Activated naive CD4-positive, alpha-beta T cell treated with anti-CD3 and anti-CD28 coated beads, Interleukin-2, amount 50 U/mL, for 16 hours (primary cell): ENCODE measurements around the gene DPP6.
"Not testable (repeated sequence)": the region's sequence is repeated elsewhere in the genome, so short reads cannot be mapped to it uniquely, and the experiment has no call there.

Experiments
- DNase-seq: peaks from one replicate; pipeline ENCODE4 v3.0.0-alpha.2; 2020

DPP6 gene

GRCh38 chr7:154678001-154678550, 625.9 kb downstream of the DPP6 start:
- not testable (repeated sequence) for DNase-seq

- DNase-seq, result no peak
Observed at GRCh38 chr7:154679379-154680053, 627.3 kb downstream of the DPP6 start.

- no peak for DNase-seq
Observed at GRCh38 chr7:154680894-154681659, 628.9 kb downstream of the DPP6 start.

- no peak for DNase-seq
Observed at GRCh38 chr7:154682003-154682402, 629.8 kb downstream of the DPP6 start.

- no peak for DNase-seq
Observed at GRCh38 chr7:154684666-154685563, 632.7 kb downstream of the DPP6 start.

GRCh38 chr7:154685564-154685901, 633.3 kb downstream of the DPP6 start:
- DNase-seq, result no peak

- DNase-seq, result no peak
Observed at GRCh38 chr7:154686305-154686704, 634.1 kb downstream of the DPP6 start.

GRCh38 chr7:154688952-154689351, 636.8 kb downstream of the DPP6 start:
- DNase-seq, result no peak

GRCh38 chr7:154690411-154690810, 638.2 kb downstream of the DPP6 start:
- DNase-seq, result no peak

- DNase-seq, result no peak
Observed at GRCh38 chr7:154693661-154694060, 641.5 kb downstream of the DPP6 start.

GRCh38 chr7:154695836-154696235, 643.6 kb downstream of the DPP6 start:
- no peak for DNase-seq

- DNase-seq, result no peak
Observed at GRCh38 chr7:154696556-154696955, 644.4 kb downstream of the DPP6 start.

GRCh38 chr7:154698726-154699291, 646.6 kb downstream of the DPP6 start:
- no peak for DNase-seq

GRCh38 chr7:154699417-154699816, 647.2 kb downstream of the DPP6 start:
- DNase-seq, result no peak

GRCh38 chr7:154709840-154710520, 657.8 kb downstream of the DPP6 start:
- no peak for DNase-seq

- no peak for DNase-seq
Observed at GRCh38 chr7:154720016-154720415, 667.8 kb downstream of the DPP6 start.

GRCh38 chr7:154721086-154721485, 668.9 kb downstream of the DPP6 start:
- no peak for DNase-seq

GRCh38 chr7:154726368-154726767, 674.2 kb downstream of the DPP6 start:
- DNase-seq, result no peak

GRCh38 chr7:154729056-154729455, 676.9 kb downstream of the DPP6 start:
- DNase-seq, result no peak

- no peak for DNase-seq
Observed at GRCh38 chr7:154735766-154736165, 683.6 kb downstream of the DPP6 start.

GRCh38 chr7:154736389-154736788, 684.2 kb downstream of the DPP6 start:
- no peak for DNase-seq

GRCh38 chr7:154738216-154738615, 686.0 kb downstream of the DPP6 start:
- DNase-seq, result no peak
